Skeletal muscle tissue (tissue), 4 donors: ENCODE results near the gene AIDA. TPM values are rescaled to one million over a fixed set of nuclear protein-coding genes. Genes with fewer than 3 reads are reported as not detected.
"Not testable (repeated sequence)": the region's sequence is repeated elsewhere in the genome, so short reads cannot be mapped to it uniquely, and the experiment has no call there.

Source experiments
- H3K27ac ChIP-seq: one replicate; pipeline ENCODE4 v1.7.0; 2013; ENCODE audit warnings: mild to moderate bottlenecking, low read depth, low read length, inconsistent platforms
- H3K27me3 ChIP-seq, 3 donors: one replicate each; pipeline ENCODE4 v1.7.0; 2013; ENCODE audit warnings: low read length in 3 of 3; ENCODE audit not compliant: control insufficient read depth in 3 of 3, insufficient read depth in 3 of 3
- H3K36me3 ChIP-seq, 3 donors: one replicate each; pipeline ENCODE4 v1.7.0; 2013; ENCODE audit warnings: low read length in 3 of 3; ENCODE audit not compliant: control insufficient read depth in 3 of 3, insufficient read depth in 3 of 3
- H3K4me1 ChIP-seq, 3 donors: one replicate each; pipeline ENCODE4 v1.7.0; 2013; ENCODE audit warnings: low read length in 3 of 3, mild to moderate bottlenecking in 3 of 3; ENCODE audit not compliant: control insufficient read depth in 3 of 3, insufficient read depth in 3 of 3
- H3K4me3 ChIP-seq, 3 donors: one replicate each; pipeline ENCODE4 v1.7.0; 2013; ENCODE audit warnings: low read length in 3 of 3
- H3K9ac ChIP-seq, 3 donors: one replicate each; pipeline ENCODE4 v1.7.0; 2013; ENCODE audit warnings: low read length in 3 of 3, mild to moderate bottlenecking in 3 of 3, moderate library complexity in 2 of 3, low read depth in 1 of 3
- H3K9me3 ChIP-seq, 3 donors: one replicate each; pipeline ENCODE4 v1.7.0; 2013; ENCODE audit warnings: low read length in 3 of 3; ENCODE audit not compliant: control insufficient read depth in 3 of 3
- total RNA-seq: library from RNA; depleted of rRNA; stranded (reverse); fragments of >200 nt; gene quantifications from one replicate; pipeline ENCODE4 v1.2.3, GENCODE V29; 2014
- donor health status: Osteomylitis.

Gene AIDA
- total RNA-seq, 1 donor from 2014 or later, result 34.4 TPM

DNA sequence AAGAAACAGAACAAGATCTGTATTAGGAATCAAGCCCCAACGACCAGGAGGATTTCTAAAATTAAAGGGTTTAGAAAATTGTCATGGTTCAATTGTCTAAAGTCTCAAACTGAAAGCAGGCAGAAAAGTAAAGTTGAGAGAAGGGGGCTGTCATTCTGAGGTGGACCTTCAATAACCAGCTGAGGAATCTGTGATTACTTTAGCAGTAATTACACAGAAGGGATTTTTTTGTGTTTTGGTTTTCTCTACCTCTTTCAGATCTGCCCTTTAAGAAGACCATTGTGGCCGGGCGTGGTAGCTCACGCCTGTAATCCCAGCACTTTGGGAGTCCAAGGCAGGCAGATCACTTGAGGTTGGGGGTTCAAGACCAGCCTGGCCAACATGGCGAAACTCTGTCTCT, 17.4 kb downstream of the AIDA start:
- H3K4me3 ChIP-seq, result no peak overlapping the region
- no peak overlapping the region for H3K27ac ChIP-seq
- no peaks in the 10 kb centered on the region for H3K4me1 ChIP-seq
- no peaks in the 10 kb centered on the region for H3K9me3 ChIP-seq
- H3K9ac ChIP-seq, result no peak overlapping the region
- H3K27me3 ChIP-seq, result no peaks in the 10 kb centered on the region
- H3K36me3 ChIP-seq, result peaks cover 0 to 3% (median under 1%) of the 10 kb centered on the region in 3 donors

DNA sequence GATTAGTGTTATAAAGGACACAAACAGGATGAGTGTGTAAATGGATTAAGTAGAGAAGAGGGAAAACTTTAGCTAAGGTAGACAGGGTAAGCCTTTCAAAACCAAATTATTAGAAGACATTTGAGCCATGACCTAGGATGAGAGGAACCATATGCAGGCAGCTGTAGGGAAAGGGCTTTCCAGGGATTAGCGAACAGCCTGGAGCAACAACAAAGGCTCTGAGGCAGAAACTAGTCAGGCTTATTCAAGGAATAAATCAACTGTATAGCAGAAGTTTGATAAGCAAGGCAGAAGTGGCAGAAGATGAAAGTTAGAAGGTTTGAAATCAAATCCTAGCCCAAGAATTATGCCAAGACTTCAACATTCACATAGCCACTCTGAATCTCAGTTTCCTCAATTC, 21.3 kb downstream of the AIDA start:
- no peaks in the 10 kb centered on the region for H3K9me3 ChIP-seq
- H3K4me1 ChIP-seq, result no peaks in the 10 kb centered on the region
- no peaks in the 10 kb centered on the region for H3K27me3 ChIP-seq
- H3K27ac ChIP-seq, result no peak overlapping the region
- H3K36me3 ChIP-seq, result peaks cover 6 to 11% (median 7%) of the 10 kb centered on the region in 3 donors
- H3K9ac ChIP-seq, result no peak overlapping the region
- no peak overlapping the region for H3K4me3 ChIP-seq

DNA sequence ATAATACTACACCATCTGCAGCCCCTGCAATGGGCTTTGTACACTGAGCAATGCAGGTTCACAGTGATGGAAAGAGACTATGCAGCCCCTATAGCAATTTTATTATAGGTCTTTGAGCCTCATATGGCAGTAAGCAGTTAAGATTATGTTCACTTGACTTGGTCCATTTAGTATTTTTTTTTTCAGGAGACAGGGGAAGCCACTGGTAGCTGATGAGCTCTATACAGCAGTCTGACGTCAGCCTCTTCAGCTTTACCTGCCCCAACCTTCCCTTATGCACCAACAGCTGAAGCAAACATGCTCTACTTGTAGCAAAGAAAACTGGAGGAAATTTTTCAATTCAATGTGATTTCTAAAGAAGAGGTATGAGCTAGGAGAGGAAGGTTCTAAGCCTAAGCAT, 32.2 kb downstream of the AIDA start:
- no peaks in the 10 kb centered on the region for H3K9me3 ChIP-seq
- H3K36me3 ChIP-seq, result peaks cover 0 to 12% (median 11%) of the 10 kb centered on the region in 3 donors
- H3K4me1 ChIP-seq, result no peaks in the 10 kb centered on the region
- H3K27ac ChIP-seq, result no peak overlapping the region
- H3K27me3 ChIP-seq, result no peaks in the 10 kb centered on the region
- H3K9ac ChIP-seq, result no peak overlapping the region
- no peak overlapping the region for H3K4me3 ChIP-seq

DNA sequence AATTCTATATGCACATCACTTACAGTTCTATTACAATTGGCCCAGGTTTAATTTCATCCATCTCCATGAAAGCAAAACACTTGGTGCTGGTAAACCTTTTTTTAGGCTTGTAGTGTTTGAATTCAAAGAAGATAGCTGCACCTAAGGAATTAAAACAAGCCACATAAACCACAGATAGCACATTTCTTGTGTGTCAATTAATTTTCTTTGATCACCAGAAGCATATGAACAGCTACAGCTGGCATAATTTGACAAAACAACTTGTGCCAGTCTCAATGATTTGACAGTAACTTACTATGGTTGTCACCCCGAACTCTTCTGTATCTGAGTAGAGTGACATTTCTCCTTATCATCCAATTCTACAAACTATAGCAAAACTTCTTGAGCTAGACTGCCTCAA, 42.2 kb downstream of the AIDA start:
- H3K36me3 ChIP-seq, result peaks cover 9 to 44% (median 38%) of the 10 kb centered on the region in 3 donors
- no peaks in the 10 kb centered on the region for H3K9me3 ChIP-seq
- H3K4me1 ChIP-seq, result no peaks in the 10 kb centered on the region

GRCh38 chr1:222669107-222669506, 43.2 kb downstream of the AIDA start:
- not testable (repeated sequence) for H3K4me1 ChIP-seq
- peaks cover 18 to 44% (median 38%) of the 10 kb centered on the region in 3 donors for H3K36me3 ChIP-seq

More for the DNA sequence above, 42.2 kb downstream of the AIDA start:
- Histone ChIP-seq H3K27me3 (no peaks in the 10 kb centered on the region), H3K4me3 (no peak overlapping the region), H3K9ac (no peak overlapping the region), H3K27ac (no peak overlapping the region)

DNA sequence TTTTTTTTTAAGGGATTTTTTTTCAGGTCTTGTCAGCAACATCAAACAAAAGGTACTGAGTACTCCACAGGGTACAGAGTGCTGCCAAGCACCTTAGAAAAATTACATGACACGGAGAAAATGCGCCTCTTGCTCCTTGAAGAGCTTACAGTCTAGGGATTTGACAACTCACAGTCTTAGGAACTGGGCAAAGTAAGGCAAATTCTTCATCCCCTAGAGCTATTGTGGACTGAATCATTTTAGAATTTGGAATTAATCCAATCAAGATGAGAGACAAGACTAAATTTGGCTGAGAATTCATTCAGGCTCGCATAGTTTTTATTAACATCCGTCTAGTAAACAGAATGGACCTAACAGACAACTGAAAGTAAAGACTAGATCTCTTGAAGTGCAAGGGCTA, 44.1 kb downstream of the AIDA start:
- H3K9me3 ChIP-seq, H3K9ac ChIP-seq, H3K4me3 ChIP-seq, H3K4me1 ChIP-seq, H3K27ac ChIP-seq, H3K27me3 ChIP-seq: not testable (repeated sequence)
- peaks cover 25 to 51% (median 45%) of the 10 kb centered on the region in 3 donors for H3K36me3 ChIP-seq

More at GRCh38 chr1:222669107-222669506, 43.2 kb downstream of the AIDA start:
- not testable (repeated sequence) for H3K9ac ChIP-seq, H3K27me3 ChIP-seq, H3K4me3 ChIP-seq, H3K27ac ChIP-seq, H3K9me3 ChIP-seq

- H3K4me1 ChIP-seq, result no peaks in the 10 kb centered on the region
- H3K36me3 ChIP-seq, result peaks cover 43 to 62% (median 60%) of the 10 kb centered on the region in 3 donors
Observed at GRCh38 chr1:222665964-222666363, 46.3 kb downstream of the AIDA start.

GRCh38 chr1:222663431-222663934, 48.8 kb downstream of the AIDA start:
- H3K4me1 ChIP-seq, result no peaks in the 10 kb centered on the region
- peaks cover 55 to 83% (median 78%) of the 10 kb centered on the region in 3 donors for H3K36me3 ChIP-seq
- H3K9me3 ChIP-seq, result no peaks in the 10 kb centered on the region
- H3K4me3 ChIP-seq, result no peak overlapping the region
- no peak overlapping the region for H3K9ac ChIP-seq
- H3K27ac ChIP-seq, result no peak overlapping the region
- no peaks in the 10 kb centered on the region for H3K27me3 ChIP-seq

More at GRCh38 chr1:222665964-222666363, 46.3 kb downstream of the AIDA start:
- no peak overlapping the region for H3K4me3 ChIP-seq
- no peaks in the 10 kb centered on the region for H3K27me3 ChIP-seq
- no peaks in the 10 kb centered on the region for H3K9me3 ChIP-seq
- no peak overlapping the region for H3K27ac ChIP-seq
- no peak overlapping the region for H3K9ac ChIP-seq

DNA sequence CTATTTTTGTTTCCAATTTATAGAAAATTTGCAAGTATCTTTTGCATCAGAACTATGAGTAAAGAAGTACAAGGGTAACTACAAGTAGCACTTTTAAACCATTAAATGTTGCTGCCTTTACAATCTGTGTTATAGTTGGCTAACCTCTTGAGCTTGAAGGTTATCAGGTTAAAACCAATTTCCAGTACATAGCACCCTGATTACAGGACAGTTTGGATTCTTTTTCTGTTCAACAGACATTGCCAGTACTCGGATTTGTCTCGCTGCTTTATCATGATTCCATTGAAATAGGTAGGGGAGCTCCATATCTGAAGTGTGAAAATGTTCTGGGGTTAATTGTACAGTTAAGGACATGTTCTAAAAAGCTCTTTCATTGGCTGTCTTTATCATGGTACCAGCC, 54.4 kb downstream of the AIDA start:
- no peak overlapping the region for H3K4me3 ChIP-seq
- H3K27ac ChIP-seq, result no peak overlapping the region
- no peak overlapping the region for H3K9ac ChIP-seq
- no peaks in the 10 kb centered on the region for H3K9me3 ChIP-seq
- H3K27me3 ChIP-seq, result no peaks in the 10 kb centered on the region
- peaks cover 43 to 92% (median 84%) of the 10 kb centered on the region in 3 donors for H3K36me3 ChIP-seq
- no peaks in the 10 kb centered on the region for H3K4me1 ChIP-seq

DNA sequence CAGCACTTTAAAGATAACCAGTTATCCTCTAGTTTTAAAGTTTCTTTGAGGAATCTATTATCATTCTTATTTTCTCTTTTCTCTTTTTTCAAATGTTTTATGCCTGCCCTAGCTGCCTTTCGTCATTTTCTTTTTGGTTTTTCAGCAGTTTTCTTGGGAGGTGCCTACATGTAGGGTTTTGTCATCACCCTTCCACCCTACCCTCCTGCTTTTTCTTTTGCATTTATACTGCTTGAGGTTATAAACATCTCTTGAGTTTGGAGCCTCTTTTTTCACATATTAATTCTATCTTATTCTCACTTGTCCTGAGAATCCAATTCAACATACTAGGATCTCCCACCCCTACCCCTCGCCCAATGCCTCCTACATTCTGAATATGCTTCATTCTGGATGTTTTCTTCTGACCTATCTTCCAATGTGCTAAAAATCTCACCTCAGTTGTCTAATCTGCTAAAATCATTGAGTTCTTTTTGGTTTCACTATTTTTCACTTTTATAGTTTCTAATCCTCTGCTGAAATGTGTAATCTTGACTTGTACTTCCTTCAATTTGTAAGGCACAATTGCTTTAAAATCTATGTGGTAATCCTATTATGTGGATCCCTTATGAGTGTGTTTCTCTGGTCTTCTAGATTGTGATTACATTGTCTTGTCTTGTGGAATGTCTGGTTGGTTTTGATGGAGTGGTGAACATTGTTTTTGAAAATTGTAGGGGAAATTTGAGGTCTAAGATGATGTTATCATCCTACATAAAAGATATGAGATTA, 55.7 kb downstream of the AIDA start:
- H3K27me3 ChIP-seq, result no peaks in the 10 kb centered on the region
- no peak overlapping the region for H3K9ac ChIP-seq
- H3K4me1 ChIP-seq, result no peaks in the 10 kb centered on the region
- peaks cover 34 to 92% (median 84%) of the 10 kb centered on the region in 3 donors for H3K36me3 ChIP-seq
- no peak overlapping the region for H3K27ac ChIP-seq
- H3K4me3 ChIP-seq, result no peak overlapping the region
- no peaks in the 10 kb centered on the region for H3K9me3 ChIP-seq
